ENCODE measurements around the gene PIGU.
A peak's percentile ranks its signal among the peaks of the same experiment; 100 is the strongest.
"Not testable (repeated sequence)": the region's sequence is repeated elsewhere in the genome, so short reads cannot be mapped to it uniquely, and the experiment has no call there.

Gene PIGU

DNA sequence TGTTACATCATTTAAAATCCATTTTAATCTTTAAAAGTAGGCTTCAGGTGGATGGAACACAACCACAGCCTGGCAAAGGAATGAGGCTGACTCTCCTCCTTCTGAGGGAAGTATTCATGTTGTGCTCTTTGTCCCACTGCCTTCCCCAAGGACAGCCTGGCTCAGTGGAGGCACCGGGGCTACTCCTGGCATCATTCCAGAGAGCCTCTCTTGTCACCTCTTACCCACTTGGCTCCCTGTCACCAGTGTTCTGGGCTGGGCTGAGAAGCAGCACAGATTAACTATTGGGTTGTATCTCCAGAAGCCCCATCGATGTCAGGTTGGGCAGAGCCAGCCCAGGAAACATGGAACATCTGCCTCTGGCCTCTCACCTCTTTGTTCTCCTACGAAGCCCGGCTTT is 16.5 kb upstream of the PIGU start:
- no peaks in the 10 kb centered on the region for H3K27me3 ChIP-seq (ENCODE audit: control insufficient read depth in 2 of 2, insufficient read depth in 2 of 2, low read length in 2 of 2)
- no peaks in the 10 kb centered on the region for H3K9me3 ChIP-seq (ENCODE audit: control insufficient read depth in 2 of 2, low read length in 2 of 2)
- H3K4me3 ChIP-seq (ENCODE audit: low read length in 2 of 2), result no peak overlapping the region
- no peak overlapping the region for H3K9ac ChIP-seq (ENCODE audit: low read depth in 1 of 2, low read length in 2 of 2)
- no peaks in the 10 kb centered on the region for H3K4me1 ChIP-seq (ENCODE audit: control insufficient read depth in 2 of 2, insufficient read depth in 2 of 2, low read length in 2 of 2)
- H3K27ac ChIP-seq (ENCODE audit: low read depth in 2 of 2, low read length in 2 of 2), result no peak overlapping the region
- no peaks in the 10 kb centered on the region for H3K36me3 ChIP-seq (ENCODE audit: control insufficient read depth in 2 of 2, insufficient read depth in 2 of 2, low read length in 2 of 2)

DNA sequence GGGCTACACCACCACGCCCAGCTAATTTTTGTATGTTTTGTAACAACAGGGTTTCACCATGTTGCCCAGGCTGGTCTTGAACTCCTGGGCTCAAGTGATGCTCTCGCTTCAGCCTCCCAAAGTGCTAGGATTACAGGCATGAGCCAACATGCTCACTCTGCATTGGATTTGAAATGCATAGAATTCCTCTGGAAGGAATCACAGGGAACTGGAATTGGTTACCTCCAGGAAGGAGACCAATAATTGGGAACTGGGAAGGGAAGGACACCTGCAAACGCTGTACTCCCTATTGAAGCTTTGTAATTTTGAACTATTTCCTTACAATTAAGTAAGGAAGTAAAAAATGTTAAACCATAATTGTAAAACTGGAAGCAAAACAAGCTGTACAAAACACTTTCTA is 14.9 kb upstream of the PIGU start:
- H3K27ac ChIP-seq (ENCODE audit: low read depth in 2 of 2, low read length in 2 of 2), result no peak overlapping the region
- no peaks in the 10 kb centered on the region for H3K27me3 ChIP-seq (ENCODE audit: control insufficient read depth in 2 of 2, insufficient read depth in 2 of 2, low read length in 2 of 2)
- H3K9me3 ChIP-seq (ENCODE audit: control insufficient read depth in 2 of 2, low read length in 2 of 2), result no peaks in the 10 kb centered on the region
- no peak overlapping the region for H3K4me3 ChIP-seq (ENCODE audit: low read length in 2 of 2)
- no peaks in the 10 kb centered on the region for H3K36me3 ChIP-seq (ENCODE audit: control insufficient read depth in 2 of 2, insufficient read depth in 2 of 2, low read length in 2 of 2)
- no peaks in the 10 kb centered on the region for H3K4me1 ChIP-seq (ENCODE audit: control insufficient read depth in 2 of 2, insufficient read depth in 2 of 2, low read length in 2 of 2)
- no peak overlapping the region for H3K9ac ChIP-seq (ENCODE audit: low read depth in 1 of 2, low read length in 2 of 2)

DNA sequence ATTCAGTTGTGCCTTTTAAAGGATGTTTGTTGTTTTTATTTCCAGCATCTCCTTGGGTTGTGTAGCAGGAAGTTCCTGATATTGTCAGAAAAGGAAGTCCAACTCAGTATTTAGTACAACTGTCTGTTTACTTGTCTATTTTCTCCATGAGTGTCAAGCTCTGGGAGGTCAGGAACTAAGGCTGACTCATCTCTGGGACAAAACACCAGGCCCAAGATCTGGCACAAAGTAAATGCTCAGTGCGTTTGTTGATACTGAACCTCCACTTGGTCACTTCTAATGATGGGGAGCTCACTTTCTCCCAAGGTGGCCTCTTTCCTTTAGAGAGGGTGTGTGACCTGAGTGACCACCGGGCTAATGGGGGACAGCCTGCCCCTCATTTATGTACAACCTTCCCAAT is 12.6 kb upstream of the PIGU start:
- H3K4me1 ChIP-seq (ENCODE audit: control insufficient read depth in 2 of 2, insufficient read depth in 2 of 2, low read length in 2 of 2), result no peaks in the 10 kb centered on the region
- H3K27ac ChIP-seq (ENCODE audit: low read depth in 2 of 2, low read length in 2 of 2), result peak overlapping the region in 1 of 2 donors; percentile 23
- no peaks in the 10 kb centered on the region for H3K36me3 ChIP-seq (ENCODE audit: control insufficient read depth in 2 of 2, insufficient read depth in 2 of 2, low read length in 2 of 2)
- H3K9me3 ChIP-seq (ENCODE audit: control insufficient read depth in 2 of 2, low read length in 2 of 2), result no peaks in the 10 kb centered on the region
- H3K9ac ChIP-seq (ENCODE audit: low read depth in 1 of 2, low read length in 2 of 2), result no peak overlapping the region
- no peaks in the 10 kb centered on the region for H3K27me3 ChIP-seq (ENCODE audit: control insufficient read depth in 2 of 2, insufficient read depth in 2 of 2, low read length in 2 of 2)
- no peak overlapping the region for H3K4me3 ChIP-seq (ENCODE audit: low read length in 2 of 2)

DNA sequence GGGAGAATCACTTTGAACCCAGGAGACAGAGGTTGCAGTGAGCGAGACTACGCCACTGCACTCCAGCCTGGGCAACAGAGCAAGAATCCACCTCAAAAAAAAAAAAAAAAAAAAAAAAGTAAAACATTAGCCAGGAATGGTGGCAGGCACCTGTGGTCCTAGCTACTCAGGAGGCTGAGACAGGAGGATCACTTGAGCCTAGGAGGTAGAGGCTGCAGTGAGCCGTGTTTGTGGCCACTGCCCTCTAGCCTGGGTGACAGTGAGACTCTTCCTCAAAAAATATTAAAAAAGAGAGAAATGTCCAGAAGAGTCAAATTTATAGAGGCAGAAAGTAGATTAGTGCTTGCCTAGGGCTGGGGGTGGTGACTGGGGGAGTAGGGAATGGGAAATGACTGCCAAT is 6.8 kb upstream of the PIGU start:
- Histone ChIP-seq H3K27me3 (ENCODE audit: control insufficient read depth in 2 of 2, insufficient read depth in 2 of 2, low read length in 2 of 2) (no peaks in the 10 kb centered on the region), H3K9ac (ENCODE audit: low read depth in 1 of 2, low read length in 2 of 2) (no peak overlapping the region), H3K4me3 (ENCODE audit: low read length in 2 of 2) (no peak overlapping the region), H3K4me1 (ENCODE audit: control insufficient read depth in 2 of 2, insufficient read depth in 2 of 2, low read length in 2 of 2) (no peaks in the 10 kb centered on the region), H3K36me3 (ENCODE audit: control insufficient read depth in 2 of 2, insufficient read depth in 2 of 2, low read length in 2 of 2) (no peaks in the 10 kb centered on the region), H3K27ac (ENCODE audit: low read depth in 2 of 2, low read length in 2 of 2) (no peak overlapping the region), H3K9me3 (ENCODE audit: control insufficient read depth in 2 of 2, low read length in 2 of 2) (no peaks in the 10 kb centered on the region)

DNA sequence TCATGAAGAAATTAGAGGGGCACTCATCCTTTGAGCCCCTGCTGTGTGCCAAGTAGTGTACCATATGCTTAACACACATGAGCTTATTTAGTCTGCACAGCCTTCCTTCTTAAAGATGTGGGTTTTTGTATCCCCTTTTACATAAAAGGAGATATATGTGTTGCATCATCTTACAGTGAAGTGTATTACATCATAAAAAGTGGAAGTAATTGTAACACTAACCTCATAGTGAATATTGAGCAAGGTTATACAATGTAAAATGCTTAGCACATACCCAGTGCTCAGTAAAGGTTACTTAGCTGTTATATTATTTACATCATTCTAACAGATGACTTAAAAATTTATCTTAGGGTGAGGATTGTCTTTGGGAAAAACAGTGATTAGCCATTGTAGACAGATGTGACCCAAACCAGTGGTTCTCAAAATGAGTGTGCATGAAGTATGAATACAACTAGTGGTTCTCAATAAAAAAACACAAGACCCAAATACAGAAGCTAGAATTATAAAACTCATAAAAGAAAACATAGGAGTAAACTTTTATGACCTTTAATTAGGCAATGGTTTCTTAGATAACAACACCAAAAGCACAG is 3.8 kb upstream of the PIGU start:
- Histone ChIP-seq H3K9me3 (ENCODE audit: control insufficient read depth in 2 of 2, low read length in 2 of 2) (no peaks in the 10 kb centered on the region), H3K9ac (ENCODE audit: low read depth in 1 of 2, low read length in 2 of 2) (no peak overlapping the region), H3K27me3 (ENCODE audit: control insufficient read depth in 2 of 2, insufficient read depth in 2 of 2, low read length in 2 of 2) (no peaks in the 10 kb centered on the region), H3K4me1 (ENCODE audit: control insufficient read depth in 2 of 2, insufficient read depth in 2 of 2, low read length in 2 of 2) (peaks cover 3 to 11% of the 10 kb centered on the region in 2 donors), H3K27ac (ENCODE audit: low read depth in 2 of 2, low read length in 2 of 2) (no peak overlapping the region), H3K36me3 (ENCODE audit: control insufficient read depth in 2 of 2, insufficient read depth in 2 of 2, low read length in 2 of 2) (no peaks in the 10 kb centered on the region), H3K4me3 (ENCODE audit: low read length in 2 of 2) (no peak overlapping the region)

DNA sequence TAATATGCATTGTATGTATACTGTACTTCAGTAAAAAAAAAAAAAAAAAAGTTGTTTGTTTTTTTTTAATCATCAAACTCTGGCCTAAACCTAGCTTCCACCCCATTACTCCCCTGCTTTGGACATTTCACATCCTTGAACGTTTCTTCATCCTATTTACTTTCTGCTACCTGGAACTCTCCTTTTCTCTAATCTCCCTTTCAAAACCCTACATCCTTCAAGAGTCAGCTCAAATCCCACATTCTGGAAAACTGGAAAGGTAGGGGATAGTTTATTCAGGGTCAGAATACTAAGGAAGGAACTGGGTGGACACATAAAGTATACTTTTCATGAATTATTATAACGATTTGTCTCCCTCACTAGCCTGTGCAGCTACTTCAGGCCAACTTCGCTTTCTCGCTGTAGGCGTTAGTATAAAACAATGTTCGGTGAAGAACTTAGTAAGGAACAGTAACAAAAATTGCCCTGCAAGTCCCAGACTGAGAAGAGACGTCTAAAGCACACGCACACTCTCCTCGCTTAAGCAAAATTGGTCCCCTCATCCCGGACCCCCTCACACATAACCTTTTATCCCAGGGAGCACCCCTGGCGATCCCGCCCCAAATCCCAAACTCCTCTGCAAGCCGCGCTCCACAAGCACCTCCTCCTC is 775 bp downstream of the PIGU start:
- Histone ChIP-seq H3K27me3 (ENCODE audit: control insufficient read depth in 2 of 2, insufficient read depth in 2 of 2, low read length in 2 of 2) (no peaks in the 10 kb centered on the region), H3K4me3 (ENCODE audit: low read length in 2 of 2) (peak overlapping the region; percentile 81 to 93), H3K27ac (ENCODE audit: low read depth in 2 of 2, low read length in 2 of 2) (peak overlapping the region; percentile 80 to 84), H3K4me1 (ENCODE audit: control insufficient read depth in 2 of 2, insufficient read depth in 2 of 2, low read length in 2 of 2) (peaks cover 3 to 11% of the 10 kb centered on the region in 2 donors), H3K9ac (ENCODE audit: low read depth in 1 of 2, low read length in 2 of 2) (peak overlapping the region; percentile 33 to 77), H3K9me3 (ENCODE audit: control insufficient read depth in 2 of 2, low read length in 2 of 2) (no peaks in the 10 kb centered on the region), H3K36me3 (ENCODE audit: control insufficient read depth in 2 of 2, insufficient read depth in 2 of 2, low read length in 2 of 2) (no peaks in the 10 kb centered on the region)

DNA sequence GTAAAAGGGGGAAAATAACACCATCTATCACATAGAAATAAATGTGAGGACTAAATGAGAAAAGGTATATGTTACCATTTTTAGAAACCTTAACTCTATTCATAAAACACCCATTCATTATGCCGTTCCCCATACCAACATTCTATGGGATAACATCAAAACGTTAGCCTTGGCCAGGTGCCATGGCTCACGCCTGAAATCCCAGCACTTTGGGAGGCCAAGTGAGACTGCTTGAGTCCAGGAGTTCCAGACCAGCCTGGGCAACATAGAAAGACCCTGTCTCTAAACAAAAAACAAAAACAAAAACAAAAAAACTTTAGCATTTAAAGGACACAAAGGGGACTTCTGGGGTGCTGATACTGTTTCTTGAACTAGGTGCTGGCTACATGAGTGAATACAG is 1.3 kb downstream of the PIGU start:
- Histone ChIP-seq H3K9ac (ENCODE audit: low read depth in 1 of 2, low read length in 2 of 2) (no peak overlapping the region), H3K4me1 (ENCODE audit: control insufficient read depth in 2 of 2, insufficient read depth in 2 of 2, low read length in 2 of 2) (peaks cover 3 to 11% of the 10 kb centered on the region in 2 donors), H3K27ac (ENCODE audit: low read depth in 2 of 2, low read length in 2 of 2) (no peak overlapping the region), H3K36me3 (ENCODE audit: control insufficient read depth in 2 of 2, insufficient read depth in 2 of 2, low read length in 2 of 2) (no peaks in the 10 kb centered on the region), H3K9me3 (ENCODE audit: control insufficient read depth in 2 of 2, low read length in 2 of 2) (no peaks in the 10 kb centered on the region), H3K27me3 (ENCODE audit: control insufficient read depth in 2 of 2, insufficient read depth in 2 of 2, low read length in 2 of 2) (no peaks in the 10 kb centered on the region), H3K4me3 (ENCODE audit: low read length in 2 of 2) (no peak overlapping the region)

DNA sequence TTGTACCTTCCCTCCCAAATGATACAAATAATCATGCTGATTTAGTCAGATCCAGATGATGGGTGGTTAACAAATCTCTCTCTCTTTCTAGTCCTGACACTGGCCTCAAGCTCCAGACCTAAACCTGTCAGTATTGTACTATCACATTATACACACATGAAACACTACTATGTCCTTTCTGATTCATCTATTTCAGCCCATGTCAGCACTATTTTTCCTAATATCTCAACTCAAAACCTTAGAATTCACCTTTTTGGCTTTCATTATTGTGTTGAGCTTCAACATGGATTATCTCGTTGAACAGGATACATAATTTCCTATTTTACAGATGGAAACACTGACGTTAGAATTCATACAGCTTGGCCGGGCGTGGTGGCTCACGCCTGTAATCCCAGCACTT is 3.5 kb downstream of the PIGU start:
- Histone ChIP-seq H3K9me3 (ENCODE audit: control insufficient read depth in 2 of 2, low read length in 2 of 2) (no peaks in the 10 kb centered on the region), H3K4me3 (ENCODE audit: low read length in 2 of 2) (no peak overlapping the region), H3K36me3 (ENCODE audit: control insufficient read depth in 2 of 2, insufficient read depth in 2 of 2, low read length in 2 of 2) (no peaks in the 10 kb centered on the region), H3K4me1 (ENCODE audit: control insufficient read depth in 2 of 2, insufficient read depth in 2 of 2, low read length in 2 of 2) (peaks cover 3 to 11% of the 10 kb centered on the region in 2 donors), H3K27me3 (ENCODE audit: control insufficient read depth in 2 of 2, insufficient read depth in 2 of 2, low read length in 2 of 2) (no peaks in the 10 kb centered on the region), H3K9ac (ENCODE audit: low read depth in 1 of 2, low read length in 2 of 2) (no peak overlapping the region), H3K27ac (ENCODE audit: low read depth in 2 of 2, low read length in 2 of 2) (no peak overlapping the region)

DNA sequence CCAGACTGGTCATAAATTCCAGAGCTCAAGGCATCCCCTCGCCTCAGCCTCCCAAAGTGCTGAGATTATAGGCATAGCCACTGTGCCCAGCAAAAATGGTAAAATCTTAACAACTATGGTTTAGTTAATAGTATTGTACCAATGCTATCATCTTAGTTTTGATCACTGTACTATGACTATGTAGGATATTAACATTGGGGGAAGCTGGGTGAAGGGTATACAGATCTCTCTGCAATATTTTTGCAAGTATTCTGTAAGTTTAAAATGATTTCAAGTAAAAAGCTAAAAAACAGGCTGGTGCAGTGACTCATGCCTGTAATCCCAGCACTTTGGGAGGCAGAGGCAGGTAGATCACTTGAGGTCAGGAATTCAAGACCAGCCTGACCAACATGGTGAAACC is 7.8 kb downstream of the PIGU start:
- no peak overlapping the region for H3K9ac ChIP-seq (ENCODE audit: low read depth in 1 of 2, low read length in 2 of 2)
- no peak overlapping the region for H3K4me3 ChIP-seq (ENCODE audit: low read length in 2 of 2)
- H3K27ac ChIP-seq (ENCODE audit: low read depth in 2 of 2, low read length in 2 of 2), result no peak overlapping the region
- no peaks in the 10 kb centered on the region for H3K36me3 ChIP-seq (ENCODE audit: control insufficient read depth in 2 of 2, insufficient read depth in 2 of 2, low read length in 2 of 2)
- no peaks in the 10 kb centered on the region for H3K4me1 ChIP-seq (ENCODE audit: control insufficient read depth in 2 of 2, insufficient read depth in 2 of 2, low read length in 2 of 2)
- H3K27me3 ChIP-seq (ENCODE audit: control insufficient read depth in 2 of 2, insufficient read depth in 2 of 2, low read length in 2 of 2), result no peaks in the 10 kb centered on the region
- H3K9me3 ChIP-seq (ENCODE audit: control insufficient read depth in 2 of 2, low read length in 2 of 2), result no peaks in the 10 kb centered on the region

DNA sequence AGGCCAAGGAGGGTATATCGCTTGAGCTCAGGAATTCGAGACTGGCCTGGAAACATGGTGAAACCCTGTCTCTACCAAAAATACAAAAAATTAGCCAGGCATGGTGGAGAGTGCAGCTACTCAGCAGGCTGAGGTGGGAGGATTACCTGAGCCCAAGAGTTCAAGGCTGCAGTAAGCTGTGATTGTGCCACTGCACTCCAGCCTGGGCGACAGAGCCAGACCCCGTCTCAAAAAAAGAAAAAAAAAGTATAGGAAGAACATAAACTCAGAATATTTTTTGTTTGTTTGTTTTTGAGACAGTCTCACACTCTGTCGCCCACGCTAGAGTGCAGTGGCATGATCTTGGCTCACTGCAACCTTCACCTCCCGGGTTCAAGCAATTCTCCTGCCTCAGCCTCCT is 12.1 kb downstream of the PIGU start:
- H3K9me3 ChIP-seq (ENCODE audit: control insufficient read depth in 2 of 2, low read length in 2 of 2); H3K4me1 ChIP-seq (ENCODE audit: control insufficient read depth in 2 of 2, insufficient read depth in 2 of 2, low read length in 2 of 2); H3K27ac ChIP-seq (ENCODE audit: low read depth in 2 of 2, low read length in 2 of 2); H3K36me3 ChIP-seq (ENCODE audit: control insufficient read depth in 2 of 2, insufficient read depth in 2 of 2, low read length in 2 of 2); H3K27me3 ChIP-seq (ENCODE audit: control insufficient read depth in 2 of 2, insufficient read depth in 2 of 2, low read length in 2 of 2); H3K4me3 ChIP-seq (ENCODE audit: low read length in 2 of 2); H3K9ac ChIP-seq (ENCODE audit: low read depth in 1 of 2, low read length in 2 of 2): not testable (repeated sequence)

All from mucosa of rectum (tissue), 2 donors.